Germinal center (tissue), 1 donor: Measurements from ENCODE around the gene PIGT.

Experiments used
- DNase-seq: peaks from one replicate; pipeline ENCODE4 v3.0.0; 2012; ENCODE audit warnings: mixed read lengths, low spot score

Gene PIGT

GRCh38 chr20:45400346-45401031 lies 15.5 kb upstream of the PIGT start:
- DNase-seq: no peak

GRCh38 chr20:45402946-45403345 lies 13.0 kb upstream of the PIGT start:
- DNase-seq: no peak

- no peak for DNase-seq
These were observed 11.5 kb upstream of the PIGT start for GRCh38 chr20:45404438-45404837.

- peak; percentile 10 for DNase-seq
These were observed 10.2 kb upstream of the PIGT start for GRCh38 chr20:45405571-45406259.

GRCh38 chr20:45406260-45407066 lies 9.5 kb upstream of the PIGT start:
- DNase-seq: peak; percentile 33

GRCh38 chr20:45407067-45407745 lies 8.7 kb upstream of the PIGT start:
- no peak for DNase-seq

- peak; percentile 13 for DNase-seq
These were observed 7.9 kb upstream of the PIGT start, which contains the start of gene DBNDD2 for GRCh38 chr20:45407783-45408645. TSS of gene DBNDD2 (plus strand) at chr20:45408289. CDS start at chr20:45408468, 179 bp downstream.

- peak; percentile 38 for DNase-seq
These were observed 7.2 kb upstream of the PIGT start for GRCh38 chr20:45408646-45409213.

- DNase-seq: no peak
These were observed 6.2 kb upstream of the PIGT start for GRCh38 chr20:45409521-45410272.

- no peak for DNase-seq
These were observed 5.1 kb upstream of the PIGT start for GRCh38 chr20:45410887-45411286.

GRCh38 chr20:45412653-45413052 lies 3.3 kb upstream of the PIGT start:
- DNase-seq: no peak

- no peak for DNase-seq
These were observed 2.5 kb upstream of the PIGT start for GRCh38 chr20:45413479-45413878.

- DNase-seq: no peak
These were observed 976 bp downstream of the PIGT start for GRCh38 chr20:45416917-45417316.

GRCh38 chr20:45419188-45420091 lies 3.5 kb downstream of the PIGT start:
- DNase-seq: peak; percentile 70

GRCh38 chr20:45420125-45420524 lies 4.2 kb downstream of the PIGT start:
- no peak for DNase-seq

GRCh38 chr20:45423700-45424099 lies 7.8 kb downstream of the PIGT start:
- no peak for DNase-seq

- DNase-seq: no peak
These were observed 9.6 kb downstream of the PIGT start for GRCh38 chr20:45425561-45425960.

GRCh38 chr20:45426320-45427016 lies 10.5 kb downstream of the PIGT start:
- no peak for DNase-seq
